HG03139 (cell line): ENCODE data around the gene RBMS3.
"Not testable (repeated sequence)": the region's sequence is repeated elsewhere in the genome, so short reads cannot be mapped to it uniquely, and the experiment has no call there.

Source experiments
- ATAC-seq: cut with Tn5 transposase; IDR thresholded peaks from one replicate; pipeline ENCODE4 v1.9.1; 2021; ENCODE audit not compliant: unreplicated experiment

RBMS3 gene

GRCh38 chr3:29759411-29760225 is 478.7 kb downstream of the RBMS3 start:
- no peak for ATAC-seq

DNA sequence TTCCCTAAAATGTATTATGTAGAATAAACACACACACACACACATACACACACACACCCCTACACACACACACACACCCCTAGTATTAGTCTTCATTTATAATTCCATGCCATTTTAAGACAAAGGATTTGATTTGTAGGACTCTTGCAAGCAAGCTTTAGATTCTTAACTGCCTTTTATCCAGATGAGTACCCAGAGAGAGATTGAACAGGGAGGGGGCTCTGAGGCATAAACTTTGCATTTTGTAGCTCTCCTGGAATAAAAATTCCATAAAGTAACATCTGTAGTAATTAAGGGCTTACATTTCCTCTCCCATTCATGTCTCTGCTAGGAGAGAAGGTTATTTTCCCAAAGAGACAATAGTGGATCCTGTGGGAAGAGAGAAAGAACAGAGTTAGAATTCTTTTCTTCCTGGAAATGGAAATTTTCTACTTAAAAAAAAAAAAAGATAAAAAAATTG is 479.4 kb downstream of the RBMS3 start:
- no peak for ATAC-seq

DNA sequence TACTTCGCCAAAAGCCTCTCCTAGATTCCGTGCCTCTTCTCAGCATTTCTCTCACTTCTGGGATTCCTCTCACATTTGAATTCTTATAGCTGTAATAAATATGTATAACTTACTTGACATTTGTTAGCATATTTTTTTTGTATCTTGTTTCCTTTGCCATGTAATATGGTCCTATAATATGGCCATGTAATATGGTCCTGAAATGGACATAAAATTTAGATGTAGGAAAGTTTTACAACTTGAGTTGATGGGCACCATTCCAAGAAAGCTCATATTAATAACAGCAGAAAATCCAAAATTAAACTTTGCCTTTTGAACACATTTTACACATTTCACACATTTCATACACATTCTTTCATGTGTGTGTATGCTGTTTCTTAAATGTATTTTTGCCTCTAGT is 480.6 kb downstream of the RBMS3 start:
- no peak for ATAC-seq

- no peak for ATAC-seq
Measured at GRCh38 chr3:29763115-29763514, 482.2 kb downstream of the RBMS3 start.

DNA sequence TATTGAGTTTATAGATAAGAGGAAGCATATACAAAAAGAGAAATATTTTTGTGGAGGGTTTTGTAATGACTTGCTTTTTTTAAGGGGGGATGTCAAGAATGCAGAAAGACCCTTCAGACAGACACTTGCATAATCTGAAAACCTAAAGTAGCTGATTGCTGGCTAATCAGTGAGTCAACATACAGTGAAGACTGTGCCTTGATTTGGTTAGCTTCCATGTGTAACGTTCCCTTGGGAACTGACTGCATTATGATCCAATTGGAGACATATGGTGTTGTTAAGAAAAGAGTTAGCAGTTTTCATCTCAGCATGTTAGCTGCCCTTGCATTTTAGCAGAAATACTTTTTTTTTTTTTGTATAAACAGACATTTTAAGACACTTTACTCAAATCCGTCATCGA is 483.2 kb downstream of the RBMS3 start:
- ATAC-seq = no peak

- no peak for ATAC-seq
Measured at GRCh38 chr3:29764603-29765254, 483.9 kb downstream of the RBMS3 start.

- ATAC-seq = no peak
Measured at GRCh38 chr3:29771602-29772001, 490.7 kb downstream of the RBMS3 start.

DNA sequence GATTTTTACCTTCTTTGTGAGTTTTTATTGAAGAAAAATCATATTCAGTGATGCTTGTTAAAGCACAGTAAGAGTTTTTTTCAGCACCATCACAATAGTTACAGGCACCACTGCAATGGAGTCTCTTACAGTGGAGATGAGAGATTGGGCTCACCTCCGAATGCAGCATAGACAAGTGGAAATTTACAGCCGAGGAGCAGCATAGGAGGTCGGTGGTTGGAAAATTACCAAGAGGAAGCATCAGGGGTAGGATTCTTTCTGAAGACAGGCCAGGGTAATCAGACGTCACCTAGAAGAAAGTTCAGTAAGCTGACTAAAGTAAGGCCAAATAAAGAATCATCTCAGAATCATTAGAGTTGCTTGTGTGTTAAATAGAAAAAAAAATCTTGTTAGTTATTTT is 491.6 kb downstream of the RBMS3 start:
- no peak for ATAC-seq

GRCh38 chr3:29773481-29773880 is 492.6 kb downstream of the RBMS3 start:
- no peak for ATAC-seq

DNA sequence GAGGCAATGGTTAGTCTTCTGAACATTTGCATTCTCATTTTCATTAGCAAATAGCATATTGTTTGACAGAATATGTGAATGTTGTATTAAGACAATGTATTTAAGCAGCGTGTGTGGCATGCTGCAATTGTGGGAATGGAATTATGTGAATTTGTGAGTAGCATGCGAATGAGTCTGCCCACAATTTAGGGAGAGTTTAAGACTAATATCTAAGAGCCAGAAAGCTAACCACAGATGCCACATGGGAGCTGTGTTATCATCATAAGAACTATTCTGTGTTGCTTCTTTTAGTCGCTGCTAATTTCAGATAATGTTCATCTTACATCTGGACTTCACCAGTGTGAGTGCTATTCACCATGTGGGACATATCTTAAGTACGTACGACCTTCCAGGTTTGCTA is 494.5 kb downstream of the RBMS3 start:
- no peak for ATAC-seq

GRCh38 chr3:29777869-29778268 is 497.0 kb downstream of the RBMS3 start:
- ATAC-seq = no peak

DNA sequence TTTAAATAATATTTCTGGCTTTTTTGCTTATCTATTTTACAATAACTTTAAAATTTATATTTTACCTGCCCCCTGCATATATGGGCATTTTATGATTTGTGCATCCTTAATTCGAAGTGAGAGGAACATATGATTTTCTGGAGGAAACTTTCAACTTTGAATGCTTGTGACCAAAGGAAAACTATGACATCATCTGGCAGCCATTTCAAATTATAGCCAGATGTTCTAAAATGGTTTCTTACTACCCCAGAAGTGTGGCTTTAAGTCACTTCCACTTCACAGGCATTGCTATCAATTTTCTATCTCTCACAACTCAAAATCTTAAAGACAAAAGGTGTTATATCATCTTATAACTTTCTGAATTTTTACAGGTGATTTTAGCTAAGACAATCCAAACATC is 508.8 kb downstream of the RBMS3 start:
- no peak for ATAC-seq

- no peak for ATAC-seq
Measured at GRCh38 chr3:29796808-29797207, 515.9 kb downstream of the RBMS3 start.

- no peak for ATAC-seq
Measured at GRCh38 chr3:29802057-29802456, 521.2 kb downstream of the RBMS3 start.

GRCh38 chr3:29804044-29804443 is 523.2 kb downstream of the RBMS3 start:
- no peak for ATAC-seq

- ATAC-seq = no peak
Measured at GRCh38 chr3:29805757-29806156, 524.9 kb downstream of the RBMS3 start.

- ATAC-seq = not testable (repeated sequence)
Measured at GRCh38 chr3:29808324-29808723, 527.5 kb downstream of the RBMS3 start.

DNA sequence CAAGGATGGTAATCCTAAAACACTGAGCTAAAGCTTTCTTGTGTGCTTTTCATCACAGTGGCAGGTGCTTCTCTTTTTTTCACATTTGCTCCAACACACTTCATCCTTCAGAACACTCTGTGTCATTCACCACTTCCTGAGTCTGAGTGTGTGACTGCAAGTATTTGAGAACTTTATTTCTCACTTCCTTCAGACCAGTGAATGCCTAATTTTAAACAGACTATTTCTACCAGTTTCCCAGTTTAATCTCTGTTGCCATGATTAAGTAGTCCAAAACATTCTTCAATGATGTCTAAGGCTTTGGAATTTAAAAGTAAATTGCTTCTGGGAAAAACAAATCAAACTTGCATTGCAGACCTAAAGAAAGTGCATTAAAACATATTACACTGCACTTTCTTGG is 541.2 kb downstream of the RBMS3 start:
- ATAC-seq = no peak

- no peak for ATAC-seq
Measured at GRCh38 chr3:29823233-29823632, 542.4 kb downstream of the RBMS3 start.

DNA sequence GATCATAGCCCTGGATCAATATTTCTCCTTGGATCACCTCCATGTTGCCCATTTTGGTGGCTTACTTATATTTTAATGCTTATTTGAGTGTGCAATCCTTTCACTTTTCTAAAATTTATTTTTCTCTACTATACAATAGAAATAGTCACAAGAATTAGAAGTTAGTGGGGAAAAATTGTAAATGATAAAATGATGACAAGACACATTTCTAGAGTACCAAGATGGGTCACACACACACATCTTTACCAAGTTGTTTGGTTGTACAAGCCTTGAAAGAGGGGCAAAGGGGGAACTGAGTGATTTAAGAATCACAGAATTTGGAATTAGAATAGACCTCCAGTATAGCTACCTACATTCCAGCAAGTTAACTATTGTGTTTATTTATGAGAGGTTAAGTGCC is 545.8 kb downstream of the RBMS3 start:
- ATAC-seq = no peak

DNA sequence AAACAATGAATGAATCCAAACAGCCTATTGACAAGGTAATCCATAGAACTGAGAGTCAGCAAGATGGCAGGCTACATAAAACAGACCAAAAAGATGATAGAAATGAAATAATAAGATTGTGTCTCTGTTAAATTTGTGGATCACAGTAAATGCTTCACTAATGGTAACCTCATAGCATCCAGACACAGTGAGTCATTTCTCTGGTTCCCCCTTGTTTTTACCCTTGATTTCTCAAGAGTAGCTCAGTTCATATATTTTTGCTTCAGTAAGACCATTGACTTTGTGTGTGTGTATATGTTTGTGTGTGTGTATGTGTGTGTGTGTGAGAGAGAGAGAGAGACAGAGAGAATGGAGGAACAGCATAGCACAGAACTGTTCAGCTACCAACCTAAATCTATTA is 546.9 kb downstream of the RBMS3 start:
- ATAC-seq = no peak

- no peak for ATAC-seq
Measured at GRCh38 chr3:29829340-29829739, 548.5 kb downstream of the RBMS3 start.

GRCh38 chr3:29850641-29851040 is 569.8 kb downstream of the RBMS3 start:
- no peak for ATAC-seq
